ENCODE results near the gene SOX12.

SOX12 gene

DNA sequence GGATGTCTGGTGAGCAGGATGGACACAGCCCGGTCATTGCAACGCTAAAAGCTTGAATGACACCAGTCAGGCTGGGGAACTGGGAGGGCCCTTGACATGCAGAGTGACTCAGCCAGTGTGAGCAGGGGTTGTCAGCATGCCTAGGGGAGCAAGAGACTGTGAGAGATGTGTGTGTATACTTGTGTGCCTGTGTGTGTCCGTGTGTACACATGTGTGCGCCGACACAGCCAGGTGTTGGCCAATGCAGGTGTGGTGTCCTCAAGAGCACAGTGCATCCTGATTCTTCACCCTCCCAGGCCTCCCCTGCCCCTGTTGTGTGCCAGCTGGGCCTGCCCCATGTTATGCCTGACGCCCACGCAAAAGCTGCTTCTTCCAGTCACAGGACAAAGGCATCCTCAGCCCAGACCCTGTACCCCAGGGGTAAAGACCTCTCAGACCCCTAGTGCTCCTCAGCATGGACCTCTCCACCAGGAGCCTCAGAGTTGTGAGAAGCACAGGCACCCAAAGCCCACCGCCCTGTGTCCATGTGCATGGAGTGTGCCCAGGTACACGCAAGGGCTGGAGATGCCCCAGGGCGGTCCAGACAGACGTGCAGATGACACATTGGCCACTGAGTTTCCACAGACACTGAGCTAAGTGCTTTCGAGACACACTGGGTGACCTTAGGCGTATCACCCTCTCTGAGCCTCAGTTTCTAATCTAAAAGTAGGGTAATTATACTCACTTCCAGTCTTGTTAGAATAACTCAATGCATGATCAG is 38.1 kb downstream of the SOX12 start:
- no peaks in the 10 kb centered on the region for H3K27me3 ChIP-seq
- no peak for DNase-seq
- no peaks in the 10 kb centered on the region for H3K36me3 ChIP-seq
- H3K4me3 ChIP-seq (ENCODE audit: low read depth, low read length): no peak overlapping the region
- H3K4me1 ChIP-seq: peaks cover 3% of the 10 kb centered on the region; the same call in 1 of the 2 replicates
- no peaks in the 10 kb centered on the region for H3K9me3 ChIP-seq
- TF ChIP-seq, protein P1, sequence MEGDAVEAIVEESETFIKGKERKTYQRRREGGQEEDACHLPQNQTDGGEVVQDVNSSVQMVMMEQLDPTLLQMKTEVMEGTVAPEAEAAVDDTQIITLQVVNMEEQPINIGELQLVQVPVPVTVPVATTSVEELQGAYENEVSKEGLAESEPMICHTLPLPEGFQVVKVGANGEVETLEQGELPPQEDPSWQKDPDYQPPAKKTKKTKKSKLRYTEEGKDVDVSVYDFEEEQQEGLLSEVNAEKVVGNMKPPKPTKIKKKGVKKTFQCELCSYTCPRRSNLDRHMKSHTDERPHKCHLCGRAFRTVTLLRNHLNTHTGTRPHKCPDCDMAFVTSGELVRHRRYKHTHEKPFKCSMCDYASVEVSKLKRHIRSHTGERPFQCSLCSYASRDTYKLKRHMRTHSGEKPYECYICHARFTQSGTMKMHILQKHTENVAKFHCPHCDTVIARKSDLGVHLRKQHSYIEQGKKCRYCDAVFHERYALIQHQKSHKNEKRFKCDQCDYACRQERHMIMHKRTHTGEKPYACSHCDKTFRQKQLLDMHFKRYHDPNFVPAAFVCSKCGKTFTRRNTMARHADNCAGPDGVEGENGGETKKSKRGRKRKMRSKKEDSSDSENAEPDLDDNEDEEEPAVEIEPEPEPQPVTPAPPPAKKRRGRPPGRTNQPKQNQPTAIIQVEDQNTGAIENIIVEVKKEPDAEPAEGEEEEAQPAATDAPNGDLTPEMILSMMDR (IDR thresholded peaks at IDR 0.05; ENCODE audit: low read depth, low read length): no peak

DNA sequence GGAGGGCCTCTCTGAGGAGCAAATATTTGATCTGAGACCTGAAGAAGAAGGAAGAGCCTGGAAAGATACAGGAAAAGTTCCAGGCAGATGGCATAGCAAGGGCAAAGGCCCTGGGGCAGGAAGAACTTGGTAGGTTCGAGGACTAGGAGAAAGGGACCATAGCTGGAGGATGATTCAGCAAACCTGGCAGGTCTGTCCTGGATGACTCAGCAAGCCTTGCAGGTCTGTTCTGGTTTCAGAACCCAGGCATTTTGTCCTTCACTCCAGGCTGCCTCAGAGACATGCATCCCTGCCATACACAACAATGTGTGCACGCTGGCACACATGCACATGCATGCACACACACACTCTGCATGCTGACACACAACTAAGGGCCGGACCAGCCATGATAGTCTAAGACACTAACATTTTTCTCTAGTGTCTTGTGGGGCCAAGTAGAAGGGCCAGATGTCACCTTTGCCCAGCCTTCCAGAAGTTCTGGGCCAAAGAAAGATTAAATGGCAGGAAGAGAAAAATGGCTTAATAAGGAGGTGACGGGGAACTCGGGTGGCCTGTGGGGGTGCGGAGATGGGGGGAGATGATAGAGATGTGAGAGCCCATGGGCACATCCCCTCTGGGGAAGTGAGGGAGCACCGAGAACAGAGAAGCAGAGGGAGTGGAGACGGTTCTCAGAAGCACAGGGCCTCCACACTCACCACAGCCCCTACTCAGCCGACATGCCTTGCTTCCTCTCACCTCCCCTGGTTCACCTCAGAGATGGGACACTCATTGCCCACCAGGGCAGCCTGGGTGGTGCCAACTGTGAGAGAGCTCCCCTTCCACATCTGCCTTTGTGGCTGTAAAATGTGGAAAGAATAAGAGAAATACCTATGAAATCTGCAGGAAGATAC is 39.8 kb downstream of the SOX12 start:
- Histone ChIP-seq H3K4me3 (ENCODE audit: low read depth, low read length) (no peak overlapping the region), H3K36me3 (no peaks in the 10 kb centered on the region), H3K4me1 (peaks cover 3% of the 10 kb centered on the region; the same call in 1 of the 2 replicates), H3K9me3 (no peaks in the 10 kb centered on the region), H3K27me3 (no peaks in the 10 kb centered on the region)
- DNase-seq: no peak
- TF ChIP-seq, protein P1 (IDR thresholded peaks at IDR 0.05; ENCODE audit: low read depth, low read length): no peak

DNA sequence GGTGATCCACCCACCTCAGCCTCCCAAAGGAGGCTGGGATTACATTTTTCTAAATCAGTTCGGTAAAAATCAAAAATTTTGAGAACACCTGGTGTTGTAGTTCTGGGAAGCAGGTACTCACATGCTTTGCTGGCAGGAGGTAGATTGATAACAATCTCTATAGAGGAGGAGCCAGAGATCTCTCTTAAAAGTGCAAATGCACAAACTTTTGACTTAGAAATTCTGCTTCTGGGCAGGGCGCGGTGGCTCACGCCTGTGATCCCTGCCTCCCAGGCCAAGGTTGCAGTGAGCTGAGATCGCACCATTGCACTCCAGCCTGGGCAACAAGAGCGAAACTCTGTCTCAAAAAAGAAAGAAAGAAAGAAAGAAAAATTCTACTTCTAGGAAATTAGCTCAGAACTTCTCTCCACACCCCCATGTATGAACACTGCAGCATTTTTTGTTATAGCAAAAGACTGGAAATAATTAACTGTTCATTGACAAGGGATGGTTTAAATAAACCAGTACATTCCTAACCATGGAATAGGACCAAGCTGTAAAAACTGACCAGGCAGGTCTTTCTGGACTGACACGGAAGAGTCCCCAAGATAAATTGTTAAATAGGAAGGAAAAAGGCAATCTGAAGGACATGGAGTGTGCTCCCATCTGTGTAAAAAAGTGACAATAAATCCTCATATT is 40.8 kb downstream of the SOX12 start:
- no peaks in the 10 kb centered on the region for H3K9me3 ChIP-seq
- H3K27me3 ChIP-seq: no peaks in the 10 kb centered on the region
- no peaks in the 10 kb centered on the region for H3K36me3 ChIP-seq
- TF ChIP-seq, protein P1 (IDR thresholded peaks at IDR 0.05; ENCODE audit: low read depth, low read length): no peak
- no peak overlapping the region for H3K4me3 ChIP-seq (ENCODE audit: low read depth, low read length)
- H3K4me1 ChIP-seq: peaks cover 3% of the 10 kb centered on the region; the same call in 1 of the 2 replicates
- DNase-seq: no peak

DNA sequence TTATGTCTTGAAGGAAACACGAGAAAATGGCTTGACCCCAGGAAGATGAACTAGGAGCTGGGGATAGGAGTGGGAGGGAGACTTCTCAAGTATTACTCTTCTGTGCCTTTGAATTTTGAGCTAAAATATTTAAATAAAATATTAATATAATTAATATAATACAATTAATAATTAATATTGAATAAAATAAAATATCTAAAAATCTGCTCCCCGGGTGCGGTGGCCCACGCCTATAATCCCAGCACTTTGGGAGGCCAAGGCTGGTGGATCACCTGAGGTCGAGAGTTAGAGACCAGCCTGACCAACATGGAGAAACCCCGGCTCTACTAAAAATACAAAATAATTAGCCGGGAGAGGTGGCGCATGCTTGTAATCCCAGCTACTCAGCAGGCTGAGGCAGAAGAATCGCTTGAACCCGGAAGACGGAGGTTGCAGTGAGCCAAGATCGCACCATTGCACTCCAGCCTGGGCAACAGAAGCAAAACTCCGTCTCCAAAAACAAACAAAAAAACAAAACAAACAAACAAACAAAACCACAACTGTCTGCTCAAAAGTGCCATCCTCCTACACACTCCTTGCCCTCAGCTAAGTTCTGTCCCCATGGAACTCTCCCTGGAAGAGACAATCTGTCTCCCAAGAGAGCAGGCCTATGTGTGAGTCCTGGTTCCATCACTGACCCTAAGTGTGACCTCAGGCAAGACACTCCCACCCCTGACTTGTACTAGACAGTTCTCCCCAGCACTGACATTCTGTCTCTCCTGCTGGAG is 41.5 kb downstream of the SOX12 start:
- Histone ChIP-seq H3K4me3 (ENCODE audit: low read depth, low read length) (no peak overlapping the region), H3K9me3 (no peaks in the 10 kb centered on the region), H3K36me3 (no peaks in the 10 kb centered on the region), H3K4me1 (peaks cover 3% of the 10 kb centered on the region; the same call in 1 of the 2 replicates), H3K27me3 (no peaks in the 10 kb centered on the region)
- TF ChIP-seq, protein P1 (IDR thresholded peaks at IDR 0.05; ENCODE audit: low read depth, low read length): no peak
- no peak for DNase-seq

DNA sequence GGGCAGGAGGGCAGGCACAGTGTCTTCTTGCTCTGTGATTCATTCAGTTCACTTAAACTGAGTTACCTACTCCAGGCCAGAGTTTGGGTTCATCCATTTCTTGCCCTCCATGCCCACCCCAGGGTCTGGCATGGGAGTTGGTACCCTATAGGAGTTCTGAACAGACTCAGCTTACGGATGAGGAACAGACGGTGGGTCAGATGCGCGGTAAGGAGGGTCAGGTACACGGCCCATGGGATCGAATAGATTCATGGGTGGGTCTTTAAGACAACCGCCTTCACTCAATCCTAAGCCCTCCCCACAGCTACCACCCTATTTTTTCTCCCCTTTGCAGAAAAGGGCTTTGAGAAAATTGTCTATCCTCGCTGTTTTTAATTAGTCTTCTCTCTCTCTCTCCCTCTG is 42.1 kb downstream of the SOX12 start:
- TF ChIP-seq, protein P1 (IDR thresholded peaks at IDR 0.05; ENCODE audit: low read depth, low read length): no peak
- DNase-seq: no peak
- no peak overlapping the region for H3K4me3 ChIP-seq (ENCODE audit: low read depth, low read length)
- H3K4me1 ChIP-seq: no peaks in the 10 kb centered on the region
- no peaks in the 10 kb centered on the region for H3K36me3 ChIP-seq
- no peaks in the 10 kb centered on the region for H3K9me3 ChIP-seq
- H3K27me3 ChIP-seq: no peaks in the 10 kb centered on the region
